HEK293 (cell line): Measurements from ENCODE around the gene ATP5MC2.

Source experiments
- CTCF ChIA-PET: fragments of 350-600 bp; formaldehyde crosslinking; extraction: SDS; loops from one replicate; lab custom pipeline; 2021; ENCODE audit warnings: antibody characterized with exemption; lab: Yijun Ruan, JAX
- POLR2A ChIA-PET: fragments of 300-600 bp; formaldehyde crosslinking; extraction: SDS; loops from one replicate; lab custom pipeline; 2020; ENCODE audit warnings: antibody characterized with exemption, inconsistent platforms; lab: Yijun Ruan, JAX
- H3K27ac ChIP-seq: fragments of 200-500 bp; sonication (Bioruptor generic); 2 replicates; pipeline ENCODE4 v1.5.1; 2014; ENCODE audit warnings: low read depth, low read length, control low read depth, inconsistent platforms; ENCODE audit errors: extremely low read depth
- H3K36me3 ChIP-seq, 2 experiments: fragments of 200-500 bp in 1 of 2; sonication (Bioruptor generic) in 1 of 2; 1 replicate in 1 of 2; 2 replicates in 1 of 2; pipeline ENCODE4 v1.5.1; 2014 to 2017; ENCODE audit warnings: inconsistent platforms in 2 of 2, low read length in 2 of 2; ENCODE audit not compliant: control insufficient read depth in 2 of 2, insufficient read depth in 1 of 2
- H3K4me1 ChIP-seq: fragments of 200-500 bp; sonication (Bioruptor generic); 2 replicates; pipeline ENCODE4 v1.5.1; 2014; ENCODE audit warnings: mild to moderate bottlenecking, low read length, inconsistent platforms; ENCODE audit not compliant: control insufficient read depth, insufficient read depth
- H3K4me3 ChIP-seq: 2 replicates; pipeline ENCODE4 v1.5.1; 2011; ENCODE audit warnings: low read depth, mild to moderate bottlenecking, control low read depth, low read length, moderate library complexity
- H3K9me3 ChIP-seq: fragments of 200-500 bp; sonication (Bioruptor generic); 2 replicates; pipeline ENCODE4 v1.5.1; 2014; ENCODE audit warnings: low read depth, low read length, inconsistent platforms; ENCODE audit not compliant: control insufficient read depth, insufficient read depth
- FEZF1 ChIP-seq: fragments of 450-650 bp; formaldehyde crosslinking; IDR thresholded peaks from 2 replicates; pipeline ENCODE4 v1.5.1; 2016; ENCODE audit warnings: missing biosample characterization, missing genetic modification characterization
- KLF8 ChIP-seq: fragments of 450-650 bp; formaldehyde crosslinking; IDR thresholded peaks from 2 replicates; pipeline ENCODE4 v1.5.1; 2016; ENCODE audit warnings: missing biosample characterization, missing genetic modification characterization
- MZF1 ChIP-seq: fragments of 450-650 bp; formaldehyde crosslinking; IDR thresholded peaks from 2 replicates; pipeline ENCODE4 v1.5.1; 2017; ENCODE audit warnings: missing biosample characterization, missing genetic modification characterization, borderline replicate concordance
- ZBTB49 ChIP-seq: fragments of 450-650 bp; formaldehyde crosslinking; IDR thresholded peaks from 2 replicates; pipeline ENCODE4 v1.5.1; 2016; ENCODE audit warnings: missing biosample characterization, missing genetic modification characterization, low read depth
- ZEB2 ChIP-seq: fragments of 450-650 bp; formaldehyde crosslinking; IDR thresholded peaks from 2 replicates; pipeline ENCODE4 v1.5.1; 2016; ENCODE audit warnings: missing biosample characterization, missing genetic modification characterization
- ZFP37 ChIP-seq: fragments of 450-650 bp; formaldehyde crosslinking; IDR thresholded peaks from 2 replicates; pipeline ENCODE4 v1.5.1; 2016; ENCODE audit warnings: missing biosample characterization, missing genetic modification characterization
- ZNF146 ChIP-seq: fragments of 450-650 bp; formaldehyde crosslinking; IDR thresholded peaks from 2 replicates; pipeline ENCODE4 v1.5.1; 2016; ENCODE audit warnings: missing biosample characterization, missing genetic modification characterization
- ZNF2 ChIP-seq: fragments of 450-650 bp; formaldehyde crosslinking; IDR thresholded peaks from 2 replicates; pipeline ENCODE4 v1.5.1; 2016; ENCODE audit warnings: missing biosample characterization, missing genetic modification characterization
- ZNF341 ChIP-seq: fragments of 450-650 bp; formaldehyde crosslinking; IDR thresholded peaks from 2 replicates; pipeline ENCODE4; 2016; ENCODE audit warnings: low read depth, missing biosample characterization, missing genetic modification characterization
- ZNF513 ChIP-seq: fragments of 450-650 bp; IDR thresholded peaks from 2 replicates; pipeline ENCODE4 v1.5.1; 2018; ENCODE audit warnings: missing biosample characterization, missing genetic modification characterization
- ZNF623 ChIP-seq: fragments of 450-650 bp; formaldehyde crosslinking; IDR thresholded peaks from 2 replicates; pipeline ENCODE4 v1.5.1; 2016; ENCODE audit warnings: missing biosample characterization, missing genetic modification characterization
- ZNF658 ChIP-seq: fragments of 450-650 bp; formaldehyde crosslinking; IDR thresholded peaks from 2 replicates; pipeline ENCODE4; 2016; ENCODE audit warnings: missing biosample characterization, missing genetic modification characterization
- ZNF660 ChIP-seq: fragments of 450-650 bp; IDR thresholded peaks from 2 replicates; pipeline ENCODE4 v1.5.1; 2018; ENCODE audit warnings: missing biosample characterization, mild to moderate bottlenecking, missing genetic modification characterization
- ZNF664 ChIP-seq: fragments of 450-650 bp; formaldehyde crosslinking; IDR thresholded peaks from 2 replicates; pipeline ENCODE4 v1.5.1; 2016; ENCODE audit warnings: missing biosample characterization, missing genetic modification characterization
- ZNF677 ChIP-seq: fragments of 450-650 bp; IDR thresholded peaks from 2 replicates; pipeline ENCODE4 v1.5.0; 2018; ENCODE audit warnings: missing biosample characterization, mild to moderate bottlenecking, missing genetic modification characterization, moderate library complexity
- ZSCAN18 ChIP-seq: fragments of 450-650 bp; formaldehyde crosslinking; IDR thresholded peaks from 2 replicates; pipeline ENCODE4 v1.5.1; 2016; ENCODE audit warnings: missing biosample characterization, missing genetic modification characterization
- ZXDB ChIP-seq: fragments of 450-650 bp; formaldehyde crosslinking; IDR thresholded peaks from 2 replicates; pipeline ENCODE4 v1.5.1; 2016; ENCODE audit warnings: missing biosample characterization, missing genetic modification characterization

Gene ATP5MC2

GRCh38 chr12:53670971-53671370, 4.9 kb downstream of the ATP5MC2 start:
- Histone ChIP-seq H3K27ac (no peak overlapping the region), H3K4me1 (no peaks in the 10 kb centered on the region), H3K36me3 (peaks cover 61 to 73% of the 10 kb centered on the region in 2 experiments), H3K4me3 (no peak overlapping the region), H3K9me3 (no peaks in the 10 kb centered on the region)
- ChIA-PET POLR2A (no interaction called here), CTCF (no interaction called here)
- TF ChIP-seq ZNF341 (no peak), ZNF664 (0 out of 2 replicates have a peak, but pooled peaks have one; percentile 40)

GRCh38 chr12:53670308-53670707, 5.6 kb downstream of the ATP5MC2 start:
- peaks cover 67 to 80% of the 10 kb centered on the region in 2 experiments for H3K36me3 ChIP-seq
- POLR2A ChIA-PET = no interaction called here

GRCh38 chr12:53667080-53667479, 8.8 kb downstream of the ATP5MC2 start:
- Histone ChIP-seq H3K27ac (no peak overlapping the region), H3K4me1 (no peaks in the 10 kb centered on the region), H3K36me3 (peaks cover 72 to 79% of the 10 kb centered on the region in 2 experiments), H3K4me3 (no peak overlapping the region), H3K9me3 (no peaks in the 10 kb centered on the region)
- CTCF ChIA-PET = interaction anchor here (1.2 kb wide), 1 partner anchor 9 kb away, joined by 3 read pairs; the partner anchor contains the start of gene ATP5MC2
- TF ChIP-seq ZNF658 (tag by site-specific recombination) (no peak), ZXDB (tag by site-specific recombination) (no peak), ZEB2 (tag by site-specific recombination) (no peak), FEZF1 (tag by site-specific recombination) (no peak), KLF8 (tag by site-specific recombination) (no peak), ZNF623 (tag by site-specific recombination) (no peak), ZNF513 (tag by site-specific recombination) (no peak), ZBTB49 (no peak), ZNF677 (tag by site-specific recombination) (no peak), ZNF146 (tag by site-specific recombination) (no peak), MZF1 (no peak), ZNF660 (no peak), ZSCAN18 (tag by site-specific recombination) (no peak), ZFP37 (no peak)
- POLR2A ChIA-PET = interaction anchor here (1.2 kb wide), 2 partner anchors 8 kb away, joined by 4 to 5 read pairs; no protein-coding TSS in a partner anchor

More at GRCh38 chr12:53670308-53670707, 5.6 kb downstream of the ATP5MC2 start:
- TF ChIP-seq ZNF2 (tag by site-specific recombination) = no peak
- no peak overlapping the region for H3K27ac ChIP-seq
- no peak overlapping the region for H3K4me3 ChIP-seq
- no peaks in the 10 kb centered on the region for H3K4me1 ChIP-seq
- CTCF ChIA-PET = no interaction called here
- no peaks in the 10 kb centered on the region for H3K9me3 ChIP-seq
